H9 (cell line): Measurements from ENCODE around the gene RINL. TPM values are rescaled to one million over a fixed set of nuclear protein-coding genes. Genes with fewer than 3 reads are reported as not detected.

ENCODE experiments used
- DNase-seq: peaks from one replicate; pipeline ENCODE4 v3.0.0-alpha.2; 2017
- H2AFZ ChIP-seq: one replicate; pipeline ENCODE4 v1.6.1; 2013; ENCODE audit warnings: mild to moderate bottlenecking, low read length, control low read depth, moderate library complexity
- H2AK5ac ChIP-seq: 2 replicates; pipeline ENCODE4 v1.6.1; 2013; ENCODE audit warnings: low read length, control low read depth, mixed read lengths; ENCODE audit not compliant: insufficient read length
- H2BK120ac ChIP-seq: one replicate; pipeline ENCODE4 v1.6.1; 2013; ENCODE audit warnings: low read depth, mild to moderate bottlenecking, low read length, control low read depth, inconsistent platforms; ENCODE audit not compliant: poor library complexity, severe bottlenecking
- H2BK12ac ChIP-seq: 2 replicates; pipeline ENCODE4 v1.6.1; 2013; ENCODE audit warnings: low read length, control low read depth, mixed read lengths, low read depth; ENCODE audit not compliant: insufficient read length
- H2BK15ac ChIP-seq: 2 replicates; pipeline ENCODE4 v1.6.1; 2013; ENCODE audit warnings: low read depth, low read length, control low read depth
- H2BK20ac ChIP-seq: one replicate; pipeline ENCODE4 v1.6.1; 2013; ENCODE audit warnings: low read depth, mild to moderate bottlenecking, low read length, control low read depth, inconsistent platforms; ENCODE audit not compliant: poor library complexity, severe bottlenecking
- H2BK5ac ChIP-seq: 2 replicates; pipeline ENCODE4 v1.6.1; 2013; ENCODE audit warnings: low read length, control low read depth, mixed read lengths; ENCODE audit not compliant: insufficient read length
- H3K14ac ChIP-seq: 2 replicates; pipeline ENCODE4 v1.6.1; 2013; ENCODE audit warnings: low read length, control low read depth; ENCODE audit not compliant: insufficient read depth
- H3K18ac ChIP-seq: 2 replicates; pipeline ENCODE4 v1.6.1; 2013; ENCODE audit warnings: low read depth, mild to moderate bottlenecking, mixed read lengths, low read length, control low read depth; ENCODE audit not compliant: insufficient read length
- H3K23ac ChIP-seq: 2 replicates; pipeline ENCODE4 v1.6.1; 2013; ENCODE audit warnings: low read length, control low read depth, mixed read lengths, low read depth; ENCODE audit not compliant: insufficient read length
- H3K23me2 ChIP-seq: 2 replicates; pipeline ENCODE4 v1.6.1; 2013; ENCODE audit warnings: low read depth, mild to moderate bottlenecking, mixed read lengths, low read length, control low read depth; ENCODE audit not compliant: insufficient read length, poor library complexity, severe bottlenecking
- H3K27ac ChIP-seq: 2 replicates; pipeline ENCODE4 v1.5.1; 2013; ENCODE audit warnings: low read length, control low read depth, mixed read lengths, low read depth; ENCODE audit not compliant: insufficient read length
- H3K27me3 ChIP-seq: 2 replicates; pipeline ENCODE4 v1.6.1; 2013; ENCODE audit warnings: low read length, control low read depth, inconsistent platforms; ENCODE audit not compliant: insufficient read depth
- H3K4ac ChIP-seq: 2 replicates; pipeline ENCODE4 v1.6.1; 2013; ENCODE audit warnings: low read depth, mild to moderate bottlenecking, control low read depth, inconsistent platforms, low read length, moderate library complexity
- H3K4me1 ChIP-seq: 2 replicates; pipeline ENCODE4 v1.6.1; 2013; ENCODE audit warnings: low read length, control low read depth, inconsistent platforms; ENCODE audit not compliant: insufficient read depth
- H3K4me2 ChIP-seq: 2 replicates; pipeline ENCODE4 v1.6.1; 2013; ENCODE audit warnings: low read length, control low read depth, mixed read lengths; ENCODE audit not compliant: insufficient read length, insufficient read depth
- H3K56ac ChIP-seq: 2 replicates; pipeline ENCODE4 v1.6.1; 2013; ENCODE audit warnings: low read depth, mild to moderate bottlenecking, mixed read lengths, low read length, control low read depth; ENCODE audit not compliant: insufficient read length
- H3K79me1 ChIP-seq: 2 replicates; pipeline ENCODE4 v1.6.1; 2013; ENCODE audit warnings: low read depth, mild to moderate bottlenecking, moderate library complexity, low read length, control low read depth, inconsistent platforms; ENCODE audit not compliant: insufficient read depth, poor library complexity, severe bottlenecking
- H3K79me2 ChIP-seq: 2 replicates; pipeline ENCODE4 v1.6.1; 2013; ENCODE audit warnings: low read length, control low read depth, inconsistent platforms; ENCODE audit not compliant: insufficient read depth
- H3K9ac ChIP-seq: 2 replicates; pipeline ENCODE4 v1.6.1; 2013; ENCODE audit warnings: low read length, control low read depth, mixed read lengths; ENCODE audit not compliant: insufficient read length; ENCODE audit errors: extremely low read depth
- H3K9me3 ChIP-seq: one replicate; pipeline ENCODE4 v1.6.1; 2013; ENCODE audit warnings: low read depth, low read length, inconsistent platforms; ENCODE audit not compliant: control insufficient read depth
- H3T11ph ChIP-seq: one replicate; pipeline ENCODE4 v1.6.1; 2013; ENCODE audit warnings: mild to moderate bottlenecking, low read length, control low read depth, inconsistent platforms
- H4K20me1 ChIP-seq: one replicate; pipeline ENCODE4 v1.6.1; 2013; ENCODE audit not compliant: control insufficient read depth, insufficient read length, insufficient read depth
- H4K5ac ChIP-seq: 2 replicates; pipeline ENCODE4 v1.6.1; 2013; ENCODE audit warnings: low read depth, mild to moderate bottlenecking, mixed read lengths, low read length, control low read depth; ENCODE audit not compliant: insufficient read length
- H4K8ac ChIP-seq: replicated peaks from 2 replicates; pipeline ENCODE4 v1.6.1; 2013; ENCODE audit warnings: low read length, control low read depth, mixed read lengths, low read depth; ENCODE audit not compliant: insufficient read length
- H4K91ac ChIP-seq: 2 replicates; pipeline ENCODE4 v1.6.1; 2013; ENCODE audit warnings: low read depth, mild to moderate bottlenecking, moderate library complexity, mixed read lengths, low read length, control low read depth; ENCODE audit not compliant: insufficient read length
- H3K27ac Mint-ChIP-seq, 3 experiments: 2 replicates in 2 of 3; 3 replicates in 1 of 3; pipeline ENCODE4 v1.8.0; 2020 to 2021; ENCODE audit warnings: mixed read lengths in 3 of 3, mild to moderate bottlenecking in 1 of 3, moderate library complexity in 1 of 3
- H3K27me3 Mint-ChIP-seq: 2 replicates; pipeline ENCODE4 v1.8.0; 2021; ENCODE audit warnings: low read depth, mild to moderate bottlenecking, moderate library complexity, mixed read lengths
- H3K36me3 Mint-ChIP-seq, 3 experiments: 2 replicates in 2 of 3; 3 replicates in 1 of 3; pipeline ENCODE4 v1.8.0; 2020 to 2021; ENCODE audit warnings: low read depth in 3 of 3, mixed read lengths in 3 of 3; ENCODE audit not compliant: insufficient read depth in 1 of 3
- H3K4me1 Mint-ChIP-seq, 2 experiments: 2 replicates each; pipeline ENCODE4 v1.8.0; 2020; ENCODE audit warnings: mixed read lengths in 2 of 2
- H3K4me3 Mint-ChIP-seq, 2 experiments: 2 replicates in 1 of 2; 3 replicates in 1 of 2; pipeline ENCODE4 v1.8.0; 2020 to 2021; ENCODE audit warnings: mild to moderate bottlenecking in 2 of 2, mixed read lengths in 2 of 2, moderate library complexity in 1 of 2
- H3K9me3 Mint-ChIP-seq, 2 experiments: 2 replicates in 1 of 2; 3 replicates in 1 of 2; pipeline ENCODE4 v1.8.0; 2020; ENCODE audit warnings: mild to moderate bottlenecking in 2 of 2, mixed read lengths in 2 of 2, moderate library complexity in 1 of 2
- WGBS: extraction: QIAGEN DNeasy Blood & Tissue Kit; methylation state at CpG from one replicate; pipeline ENCODE4 v1.1.7; 2013; ENCODE audit warnings: missing lambda C conversion rate, low lambda C conversion rate, mixed read lengths; ENCODE audit not compliant: insufficient read length; ENCODE audit errors: extremely low coverage; 5-methylcytosine and 5-hydroxymethylcytosine counted together
- total RNA-seq: library from RNA; stranded (reverse); gene quantifications from 2 replicates; pipeline ENCODE4 v1.2.1, GENCODE V29; 2021
- TF ChIP-seq, protein P1 (sequence below): fragments of 200-600 bp; sonication (generic); conservative IDR thresholded peaks from 3 replicates; pipeline ENCODE4 v1.8.0; 2021; ENCODE audit warnings: antibody characterized with exemption, mild to moderate bottlenecking

The RINL gene
- total RNA-seq, 1 experiment from 2014 or later = 6.4 TPM

DNA sequence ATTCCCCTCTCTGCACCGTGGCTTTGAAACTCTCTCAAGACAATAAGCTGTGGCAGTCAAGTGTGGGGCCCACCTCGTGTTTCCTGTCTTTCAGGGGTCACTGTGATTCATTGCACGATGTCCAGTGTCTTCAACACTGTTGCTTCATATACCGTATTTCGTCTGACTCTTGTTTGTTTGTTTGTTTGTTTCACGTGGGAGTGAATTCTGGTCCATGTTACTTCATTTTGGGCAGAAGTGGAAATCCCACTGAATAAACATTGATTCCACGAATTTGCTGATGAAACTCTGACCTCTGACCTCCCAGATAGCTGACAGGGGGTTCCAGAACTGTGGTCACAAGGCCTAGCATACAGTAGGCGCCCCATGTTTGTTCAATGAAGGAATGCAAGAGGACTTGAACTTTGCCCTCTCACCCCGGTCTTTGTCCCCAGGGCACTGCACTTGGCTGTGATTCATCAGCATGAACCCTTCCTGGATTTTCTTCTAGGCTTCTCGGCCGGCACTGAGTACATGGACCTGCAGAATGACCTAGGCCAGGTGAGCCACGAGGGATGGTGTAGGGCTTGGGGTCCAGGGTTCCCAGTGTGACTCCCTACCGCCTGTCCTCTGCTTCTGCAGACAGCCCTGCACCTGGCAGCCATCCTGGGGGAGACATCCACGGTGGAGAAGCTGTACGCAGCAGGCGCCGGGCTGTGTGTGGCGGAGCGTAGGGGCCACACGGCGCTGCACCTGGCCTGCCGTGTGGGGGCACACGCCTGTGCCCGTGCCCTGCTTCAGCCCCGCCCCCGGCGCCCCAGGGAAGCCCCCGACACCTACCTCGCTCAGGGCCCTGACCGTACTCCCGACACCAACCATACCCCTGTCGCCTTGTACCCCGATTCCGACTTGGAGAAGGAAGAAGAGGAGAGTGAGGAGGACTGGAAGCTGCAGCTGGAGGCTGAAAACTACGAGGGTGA is 26.8 kb upstream of the RINL start:
- H2BK20ac ChIP-seq = no peak overlapping the region
- H3T11ph ChIP-seq = no peak overlapping the region
- no peak overlapping the region for H2AFZ ChIP-seq
- no peak overlapping the region for H3K18ac ChIP-seq
- no peak overlapping the region for H2BK5ac ChIP-seq
- H3K9ac ChIP-seq = no peak overlapping the region
- no peak overlapping the region for H3K4ac ChIP-seq
- H3K14ac ChIP-seq = no peak overlapping the region
- no peak overlapping the region for H4K5ac ChIP-seq
- peaks cover 0 to 3% of the 10 kb centered on the region in 2 experiments; a peak in 1 of 5 replicates for H3K9me3 Mint-ChIP-seq
- H2AK5ac ChIP-seq = no peak overlapping the region
- H3K27me3 Mint-ChIP-seq = no peaks in the 10 kb centered on the region; the same call in 1 of the 2 replicates
- no peak overlapping the region for H3K4me3 Mint-ChIP-seq
- no peak overlapping the region for H2BK15ac ChIP-seq
- H3K36me3 Mint-ChIP-seq = peaks cover 13 to 37% (median 28%) of the 10 kb centered on the region in 3 experiments; a peak in 6 of 7 replicates
- no CpG with 5 or more reads among the region's 35 CpGs for WGBS
- H3K9me3 ChIP-seq = no peaks in the 10 kb centered on the region
- H3K23ac ChIP-seq = no peak overlapping the region
- no peaks in the 10 kb centered on the region; the same call in 1 of the 2 replicates for H3K4me1 ChIP-seq
- no peak overlapping the region for H2BK12ac ChIP-seq
- H3K23me2 ChIP-seq = no peaks in the 10 kb centered on the region
- H4K8ac ChIP-seq = no peak overlapping the region
- H3K56ac ChIP-seq = no peak overlapping the region
- H4K91ac ChIP-seq = no peak overlapping the region
- no peaks in the 10 kb centered on the region for H3K27me3 ChIP-seq
- no peak for DNase-seq
- no peak overlapping the region for H3K27ac ChIP-seq
- H3K4me2 ChIP-seq = no peak overlapping the region
- TF ChIP-seq, protein P1, sequence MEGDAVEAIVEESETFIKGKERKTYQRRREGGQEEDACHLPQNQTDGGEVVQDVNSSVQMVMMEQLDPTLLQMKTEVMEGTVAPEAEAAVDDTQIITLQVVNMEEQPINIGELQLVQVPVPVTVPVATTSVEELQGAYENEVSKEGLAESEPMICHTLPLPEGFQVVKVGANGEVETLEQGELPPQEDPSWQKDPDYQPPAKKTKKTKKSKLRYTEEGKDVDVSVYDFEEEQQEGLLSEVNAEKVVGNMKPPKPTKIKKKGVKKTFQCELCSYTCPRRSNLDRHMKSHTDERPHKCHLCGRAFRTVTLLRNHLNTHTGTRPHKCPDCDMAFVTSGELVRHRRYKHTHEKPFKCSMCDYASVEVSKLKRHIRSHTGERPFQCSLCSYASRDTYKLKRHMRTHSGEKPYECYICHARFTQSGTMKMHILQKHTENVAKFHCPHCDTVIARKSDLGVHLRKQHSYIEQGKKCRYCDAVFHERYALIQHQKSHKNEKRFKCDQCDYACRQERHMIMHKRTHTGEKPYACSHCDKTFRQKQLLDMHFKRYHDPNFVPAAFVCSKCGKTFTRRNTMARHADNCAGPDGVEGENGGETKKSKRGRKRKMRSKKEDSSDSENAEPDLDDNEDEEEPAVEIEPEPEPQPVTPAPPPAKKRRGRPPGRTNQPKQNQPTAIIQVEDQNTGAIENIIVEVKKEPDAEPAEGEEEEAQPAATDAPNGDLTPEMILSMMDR = no peak
- no peaks in the 10 kb centered on the region for H4K20me1 ChIP-seq
- H3K79me1 ChIP-seq = no peaks in the 10 kb centered on the region
- peaks cover 8 to 10% of the 10 kb centered on the region in 2 experiments for H3K4me1 Mint-ChIP-seq
- H2BK120ac ChIP-seq = no peak overlapping the region
- H3K79me2 ChIP-seq = no peaks in the 10 kb centered on the region
- peak overlapping the region in 2 of 3 experiments; percentile 9 to 39; a peak in 1 of 7 replicates for H3K27ac Mint-ChIP-seq
